Common myeloid progenitor, CD34-positive (primary cell): ENCODE data around the gene SAMD1. TPM values are rescaled to one million over a fixed set of nuclear protein-coding genes. Genes with fewer than 3 reads are reported as not detected.

ENCODE experiments used
- CTCF ChIA-PET: fragments of 350-600 bp; sonication (Branson Sonifier 250); formaldehyde crosslinking; loops from one replicate; lab custom pipeline; 2021; ENCODE audit warnings: antibody characterized with exemption; lab: Charles Lee
- POLR2A ChIA-PET: fragments of 350-600 bp; sonication (Branson Sonifier 250); formaldehyde crosslinking; loops from one replicate; lab custom pipeline; 2021; ENCODE audit warnings: antibody characterized with exemption; lab: Charles Lee
- DNase-seq, 3 donors: peaks; one replicate each; pipeline versions ENCODE4 v3.0.0 to v3.0.0-alpha.2; 2013
- H3K27ac ChIP-seq, 2 experiments: 1 replicate in 1 of 2; 2 replicates in 1 of 2; pipeline ENCODE4 v1.7.0; 2013; ENCODE audit warnings: inconsistent platforms in 2 of 2, low read length in 2 of 2, mild to moderate bottlenecking in 2 of 2, low read depth in 1 of 2, moderate library complexity in 1 of 2; ENCODE audit not compliant: severe bottlenecking in 2 of 2, insufficient read depth in 1 of 2, poor library complexity in 1 of 2
- H3K27me3 ChIP-seq, 5 experiments: replicated peaks in 2 of 5; 1 replicate in 3 of 5; 2 replicates in 2 of 5; pipeline versions ENCODE4 v1.6.1 to v1.7.0; 2013; ENCODE audit warnings: low read length in 4 of 5, mild to moderate bottlenecking in 2 of 5, moderate library complexity in 2 of 5, inconsistent platforms in 1 of 5; ENCODE audit not compliant: insufficient read depth in 5 of 5, control insufficient read depth in 4 of 5
- H3K36me3 ChIP-seq, 4 experiments: 1 replicate in 2 of 4; 2 replicates in 2 of 4; pipeline versions ENCODE4 v1.6.1 to v1.7.0; 2013; ENCODE audit warnings: low read length in 3 of 4, control low read depth in 1 of 4, mild to moderate bottlenecking in 1 of 4; ENCODE audit not compliant: control insufficient read depth in 4 of 4, insufficient read depth in 4 of 4
- H3K4me1 ChIP-seq, 4 experiments: 1 replicate in 3 of 4; 2 replicates in 1 of 4; pipeline versions ENCODE4 v1.6.1 to v1.7.1; 2013; ENCODE audit warnings: low read length in 3 of 4, mild to moderate bottlenecking in 3 of 4, control low read depth in 1 of 4, inconsistent platforms in 1 of 4, moderate library complexity in 1 of 4; ENCODE audit not compliant: control insufficient read depth in 4 of 4, insufficient read depth in 4 of 4; ENCODE audit errors: control extremely low read depth in 1 of 4
- H3K4me3 ChIP-seq, 7 experiments: 1 replicate in 4 of 7; 2 replicates in 3 of 7; pipeline versions ENCODE4 v1.5.1 to v1.7.0; 2013; ENCODE audit warnings: mild to moderate bottlenecking in 7 of 7, low read length in 6 of 7, moderate library complexity in 6 of 7, inconsistent platforms in 2 of 7, low read depth in 2 of 7, control low read depth in 1 of 7; ENCODE audit not compliant: insufficient read depth in 4 of 7, control insufficient read depth in 1 of 7; ENCODE audit errors: extremely low read depth in 1 of 7
- H3K9me3 ChIP-seq, 5 experiments: 1 replicate in 4 of 5; 2 replicates in 1 of 5; pipeline versions ENCODE4 v1.6.1 to v1.7.1; 2013; ENCODE audit warnings: low read length in 4 of 5, mild to moderate bottlenecking in 2 of 5, inconsistent platforms in 1 of 5, low read depth in 1 of 5, moderate library complexity in 1 of 5; ENCODE audit not compliant: control insufficient read depth in 4 of 5, insufficient read depth in 2 of 5; ENCODE audit errors: control extremely low read depth in 1 of 5
- WGBS: methylation state at CpG from one replicate; pipeline ENCODE4 v1.1.5; 2013; ENCODE audit not compliant: insufficient coverage; 5-methylcytosine and 5-hydroxymethylcytosine counted together
- polyA plus RNA-seq: library from polyadenylated mRNA; unstranded; fragments of 120-200 nt; gene quantifications from one replicate; pipeline ENCODE4 v1.2.1, GENCODE V29; 2013

The SAMD1 gene
- polyA plus RNA-seq: 33.7 TPM

DNA sequence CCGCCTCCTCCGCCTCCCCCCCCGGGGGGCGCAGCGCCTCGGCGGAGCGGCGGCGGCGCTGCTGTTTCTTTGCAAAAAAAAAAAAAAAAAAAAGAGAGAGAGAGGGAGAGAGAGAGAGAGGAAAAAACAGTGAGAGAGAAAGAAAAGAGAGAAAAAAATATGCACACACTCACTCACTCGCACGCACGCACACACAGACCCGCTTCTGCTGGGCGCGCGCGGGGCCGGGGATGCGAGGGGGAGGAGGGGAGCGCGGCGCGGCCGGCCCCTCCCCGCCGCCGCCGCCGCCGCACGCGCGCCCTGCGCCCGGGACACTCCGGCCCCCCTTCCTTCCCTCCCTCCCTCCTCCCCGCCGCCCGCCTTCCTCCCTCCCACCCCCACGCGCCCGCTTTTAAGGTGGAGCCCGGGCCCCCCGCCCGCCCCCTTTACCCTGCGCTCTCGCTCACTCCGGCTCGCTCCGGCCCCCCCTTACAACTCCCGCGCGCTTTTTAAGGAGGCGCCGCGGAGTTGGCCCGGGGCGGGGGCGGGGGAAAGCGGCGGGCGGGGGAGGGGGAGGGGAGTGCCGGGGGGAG, at the start of gene SAMD1:
SAMD1 (minus strand) TSS at position 243 of the 572 bp plus-strand sequence.
- Histone ChIP-seq H3K9me3 (peaks cover 0 to 6% (median 0%) of the 10 kb centered on the region in 5 experiments), H3K27me3 (no peaks in the 10 kb centered on the region), H3K27ac (peak within 1 kb of the TSS; percentile 46 to 80), H3K36me3 (peaks cover 5 to 19% (median 14%) of the 10 kb centered on the region in 4 experiments), H3K4me3 (peak within 1 kb of the TSS; percentile 76 to 86 (median 81)), H3K4me1 (peaks cover 0 to 18% (median 17%) of the 10 kb centered on the region in 4 experiments)
- POLR2A ChIA-PET: interaction anchor here (0.5 to 1.6 kb wide), 2 partner anchors 17 to 360 kb away, joined by 3 to 4 read pairs; no protein-coding TSS in a partner anchor
- DNase-seq: peak; percentile 91 to 97 (median 96)
- 0% methylated on average over 2 of the region's 65 CpGs for WGBS
- CTCF ChIA-PET: interaction anchor here (1.4 to 1.6 kb wide), 3 partner anchors 15 to 25 kb away, joined by 3 to 5 read pairs (median 4); partner anchors contain the start of gene MISP3

DNA sequence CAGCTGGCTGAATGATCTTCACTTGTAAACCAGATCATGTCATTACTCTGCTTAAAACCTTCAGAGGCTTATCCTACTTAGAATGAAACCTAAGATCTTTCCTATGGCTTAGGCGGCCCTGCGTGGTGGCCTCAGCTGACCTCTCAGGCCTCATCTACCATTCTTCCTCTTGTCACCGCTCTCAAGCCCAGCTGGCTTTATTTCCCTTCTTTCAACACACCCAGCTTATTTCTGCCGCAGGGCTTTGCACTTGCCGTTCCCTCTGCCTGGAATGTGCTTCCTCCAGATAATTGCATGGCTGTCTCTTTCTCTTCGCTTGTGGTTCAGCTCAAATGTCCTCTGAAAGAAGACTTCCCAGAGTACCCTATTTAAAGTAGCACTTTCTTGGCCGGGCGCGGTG, 49.4 kb upstream of the SAMD1 start:
- 12% methylated on average over 6 of the region's 9 CpGs for WGBS
- Histone ChIP-seq H3K36me3 (no peaks in the 10 kb centered on the region), H3K4me3 (peak overlapping the region in 1 of 7 experiments; percentile 30), H3K27me3 (no peaks in the 10 kb centered on the region), H3K4me1 (peaks cover 2 to 50% (median 21%) of the 10 kb centered on the region in 4 experiments), H3K9me3 (no peaks in the 10 kb centered on the region), H3K27ac (peak overlapping the region in 1 of 2 experiments; percentile 43)
- ChIA-PET POLR2A (interaction anchor here (0.6 kb wide), 1 partner anchor 214 kb away, joined by 4 read pairs; no protein-coding TSS in a partner anchor), CTCF (interaction anchor here (0.6 to 2.6 kb wide), 10 partner anchors 8 to 267 kb away, joined by 3 to 9 read pairs (median 4); no protein-coding TSS in a partner anchor)
- peak; percentile 35 to 73 (median 56) for DNase-seq

GRCh38 chr19:14138576-14139265, 48.2 kb upstream of the SAMD1 start:
- H3K27me3 ChIP-seq: no peaks in the 10 kb centered on the region
- H3K27ac ChIP-seq: peak overlapping the region in 1 of 2 experiments; percentile 31
- H3K4me1 ChIP-seq: peaks cover 2 to 50% (median 24%) of the 10 kb centered on the region in 4 experiments
- no peak overlapping the region for H3K4me3 ChIP-seq
- no peak for DNase-seq
- 90% methylated on average over 2 of the region's 9 CpGs for WGBS
- ChIA-PET POLR2A (interaction anchor here (0.6 kb wide), 2 partner anchors 211 to 302 kb away, joined by 3 to 5 read pairs; no protein-coding TSS in a partner anchor), CTCF (interaction anchor here (1.0 to 2.6 kb wide), 4 partner anchors 9 to 211 kb away, joined by 3 to 9 read pairs (median 5); no protein-coding TSS in a partner anchor)
- no peaks in the 10 kb centered on the region for H3K9me3 ChIP-seq
- H3K36me3 ChIP-seq: peaks cover 0 to 4% (median 0%) of the 10 kb centered on the region in 4 experiments

GRCh38 chr19:14136509-14137281, 46.1 kb upstream of the SAMD1 start, which contains the start of gene ASF1B:
Gene ASF1B (minus strand): TSS chr19:14136589. CDS start chr19:14136456, 133 bp downstream.
- peak within 1 kb of the TSS; percentile 84 to 86 for H3K27ac ChIP-seq
- peaks cover 0 to 4% (median 0%) of the 10 kb centered on the region in 4 experiments for H3K36me3 ChIP-seq
- H3K27me3 ChIP-seq: no peaks in the 10 kb centered on the region
- peaks cover 2 to 38% (median 24%) of the 10 kb centered on the region in 4 experiments for H3K4me1 ChIP-seq
- CTCF ChIA-PET: interaction anchor here (0.5 to 3.2 kb wide), 30 partner anchors 9 to 343 kb away, joined by 3 to 30 read pairs (median 3); partner anchors contain the start of genes ADGRE5 and PRKACA
- DNase-seq: peak; percentile 100
- H3K4me3 ChIP-seq: peak within 1 kb of the TSS; percentile 62 to 90 (median 82)
- 0% methylated on average over 74 of the region's 78 CpGs for WGBS
- POLR2A ChIA-PET: interaction anchor here (0.6 to 1.5 kb wide), 7 partner anchors 11 to 345 kb away, joined by 3 to 6 read pairs (median 4); partner anchors contain the start of gene MISP3
- H3K9me3 ChIP-seq: no peaks in the 10 kb centered on the region

DNA sequence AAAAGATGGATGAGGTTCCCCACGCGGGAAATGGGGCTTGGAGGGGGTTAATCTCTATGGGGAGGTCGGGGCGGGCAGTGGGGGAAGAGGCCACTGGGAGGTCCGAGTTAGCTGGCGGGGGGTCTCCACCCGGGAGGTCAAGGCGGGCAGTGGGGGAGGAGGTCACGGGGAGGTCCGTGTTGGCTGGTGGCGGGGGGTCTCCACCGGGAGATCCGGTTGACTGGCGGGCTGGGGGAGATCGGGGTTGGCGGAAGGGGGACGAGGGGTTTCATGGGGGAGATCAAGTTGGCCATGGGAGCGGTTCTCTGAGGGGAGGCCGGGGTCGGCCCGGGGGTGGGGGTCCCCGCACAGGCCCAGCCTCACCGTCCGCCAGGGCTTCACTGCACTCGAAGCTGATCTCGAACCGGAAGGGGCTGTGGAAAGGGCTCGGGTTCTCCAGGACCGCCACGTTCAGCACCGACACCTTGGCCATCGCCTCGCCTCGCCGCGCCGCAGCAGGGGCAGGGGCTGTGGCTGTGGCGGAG, 45.5 kb upstream of the SAMD1 start:
- peaks cover 0 to 4% (median 0%) of the 10 kb centered on the region in 4 experiments for H3K36me3 ChIP-seq
- WGBS: 0% methylated on average over 32 of the region's 38 CpGs
- no peaks in the 10 kb centered on the region for H3K9me3 ChIP-seq
- peaks cover 2 to 36% (median 24%) of the 10 kb centered on the region in 4 experiments for H3K4me1 ChIP-seq
- ChIA-PET POLR2A (interaction anchor here (0.6 to 1.5 kb wide), 5 partner anchors 12 to 279 kb away, joined by 3 to 4 read pairs (median 3); partner anchors contain the start of gene MISP3), CTCF (interaction anchor here (0.5 to 3.2 kb wide), 21 partner anchors 10 to 279 kb away, joined by 3 to 30 read pairs (median 4); partner anchors contain the start of gene PRKACA)
- H3K27me3 ChIP-seq: no peaks in the 10 kb centered on the region
- DNase-seq: no peak
- H3K4me3 ChIP-seq: peak overlapping the region; percentile 41 to 90 (median 81)
- H3K27ac ChIP-seq: peak overlapping the region in 1 of 2 experiments; percentile 70

DNA sequence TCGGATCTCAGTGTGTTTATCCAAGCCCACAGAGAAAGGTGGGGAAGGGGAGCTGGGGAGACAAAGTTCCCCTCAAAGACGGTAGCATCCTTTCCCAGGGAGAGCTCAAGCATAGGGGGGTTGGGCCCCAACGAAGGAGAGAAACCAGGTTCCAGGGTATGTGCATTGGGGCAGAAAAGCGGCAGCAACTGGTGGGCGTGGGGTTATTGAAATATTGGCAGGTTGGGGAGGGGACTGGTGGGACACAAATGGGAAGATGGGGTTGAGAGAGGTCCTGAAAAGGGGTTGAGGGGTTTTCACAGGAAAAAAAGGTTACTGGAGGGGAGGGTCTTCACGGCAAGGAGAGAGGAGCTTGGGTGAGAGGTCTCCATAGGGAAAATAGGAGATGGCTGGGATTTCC, 44.8 kb upstream of the SAMD1 start:
- Histone ChIP-seq H3K4me3 (peak overlapping the region in 5 of 7 experiments; percentile 70 to 90 (median 82)), H3K9me3 (no peaks in the 10 kb centered on the region), H3K4me1 (peaks cover 2 to 35% (median 24%) of the 10 kb centered on the region in 4 experiments), H3K36me3 (peaks cover 0 to 4% (median 0%) of the 10 kb centered on the region in 4 experiments), H3K27me3 (no peaks in the 10 kb centered on the region), H3K27ac (peak overlapping the region in 1 of 2 experiments; percentile 70)
- ChIA-PET CTCF (interaction anchor here (0.6 to 3.2 kb wide), 6 partner anchors 16 to 294 kb away, joined by 3 to 30 read pairs (median 4); partner anchors contain the start of gene PRKACA), POLR2A (interaction anchor here (0.6 kb wide), 1 partner anchor 161 kb away, joined by 5 read pairs; no protein-coding TSS in a partner anchor)
- WGBS: 61% methylated on average over 6 of the region's 6 CpGs
- no peak for DNase-seq
